Neuronal stem cell (in vitro differentiated cells): Measurements from ENCODE around the gene GGA3.

ENCODE experiments used
- DNase-seq: peaks from one replicate; pipeline ENCODE4 v3.0.0-alpha.2; 2013; ENCODE audit warnings: low spot score
- H2AFZ ChIP-seq: one replicate; pipeline ENCODE4 v1.6.1; 2013; ENCODE audit warnings: mild to moderate bottlenecking, low read length, inconsistent platforms
- H2AK5ac ChIP-seq: 2 replicates; pipeline ENCODE4 v1.6.1; 2013; ENCODE audit warnings: low read depth, mild to moderate bottlenecking, inconsistent platforms, low read length, moderate library complexity, mixed read lengths
- H2BK120ac ChIP-seq: 2 replicates; pipeline ENCODE4 v1.6.1; 2013; ENCODE audit warnings: low read depth, mild to moderate bottlenecking, inconsistent platforms, low read length, moderate library complexity, mixed read lengths
- H2BK12ac ChIP-seq: one replicate; pipeline ENCODE4 v1.6.1; 2013; ENCODE audit warnings: low read length, inconsistent platforms
- H2BK15ac ChIP-seq: 2 replicates; pipeline ENCODE4 v1.6.1; 2013; ENCODE audit warnings: mild to moderate bottlenecking, low read length, inconsistent platforms, mixed read lengths
- H2BK5ac ChIP-seq: one replicate; pipeline ENCODE4 v1.6.1; 2013; ENCODE audit warnings: inconsistent platforms, mild to moderate bottlenecking, low read length, moderate library complexity
- H3K14ac ChIP-seq: one replicate; pipeline ENCODE4 v1.6.1; 2013; ENCODE audit warnings: low read length, inconsistent platforms
- H3K18ac ChIP-seq: 2 replicates; pipeline ENCODE4 v1.6.1; 2013; ENCODE audit warnings: low read length, inconsistent platforms
- H3K23ac ChIP-seq: 2 replicates; pipeline ENCODE4 v1.6.1; 2013; ENCODE audit warnings: low read depth, mild to moderate bottlenecking, mixed read lengths, low read length, inconsistent platforms; ENCODE audit not compliant: poor library complexity
- H3K27ac ChIP-seq: replicated peaks from 3 replicates; pipeline ENCODE4 v1.5.1; 2013; ENCODE audit warnings: low read length, inconsistent platforms
- H3K27me3 ChIP-seq, 3 experiments: 2 replicates each; pipeline ENCODE4 v1.6.1; 2013; ENCODE audit warnings: low read length in 3 of 3, mild to moderate bottlenecking in 2 of 3, inconsistent platforms in 1 of 3, low read depth in 1 of 3, mixed read lengths in 1 of 3, moderate library complexity in 1 of 3; ENCODE audit not compliant: control insufficient read depth in 3 of 3, insufficient read depth in 3 of 3
- H3K36me3 ChIP-seq, 2 donors: replicated peaks in 1 of 2; 2 replicates each; pipeline ENCODE4 v1.6.1; 2013; ENCODE audit warnings: low read length in 2 of 2; ENCODE audit not compliant: control insufficient read depth in 2 of 2, insufficient read depth in 2 of 2
- H3K4ac ChIP-seq: 2 replicates; pipeline ENCODE4 v1.6.1; 2013; ENCODE audit warnings: inconsistent platforms, mild to moderate bottlenecking, low read length, moderate library complexity
- H3K4me1 ChIP-seq, 2 donors: 1 replicate in 1 of 2; 2 replicates in 1 of 2; pipeline ENCODE4 v1.6.1; 2013; ENCODE audit warnings: low read length in 2 of 2, low read depth in 1 of 2; ENCODE audit not compliant: control insufficient read depth in 2 of 2, insufficient read depth in 1 of 2
- H3K4me2 ChIP-seq: one replicate; pipeline ENCODE4 v1.6.1; 2013; ENCODE audit warnings: mild to moderate bottlenecking, low read length, inconsistent platforms; ENCODE audit not compliant: insufficient read depth, poor library complexity, severe bottlenecking
- H3K4me3 ChIP-seq, 2 donors: 2 replicates each; pipeline ENCODE4 v1.5.1; 2013; ENCODE audit warnings: low read length in 2 of 2, mild to moderate bottlenecking in 2 of 2, inconsistent platforms in 1 of 2, moderate library complexity in 1 of 2
- H3K79me1 ChIP-seq: one replicate; pipeline ENCODE4 v1.6.1; 2013; ENCODE audit warnings: low read depth, mild to moderate bottlenecking, inconsistent platforms, low read length, moderate library complexity
- H3K9ac ChIP-seq: one replicate; pipeline ENCODE4 v1.6.1; 2013; ENCODE audit warnings: mild to moderate bottlenecking, low read depth, low read length, inconsistent platforms; ENCODE audit not compliant: poor library complexity
- H3K9me3 ChIP-seq, 2 donors: replicated peaks in 1 of 2; 2 replicates each; pipeline versions ENCODE3 to v1.6.1; 2013; ENCODE audit warnings: low read length in 2 of 2, mild to moderate bottlenecking in 2 of 2, inconsistent platforms in 1 of 2, low read depth in 1 of 2, mixed read lengths in 1 of 2, moderate library complexity in 1 of 2; ENCODE audit not compliant: control insufficient read depth in 2 of 2, insufficient read depth in 1 of 2
- H4K8ac ChIP-seq: one replicate; pipeline ENCODE4 v1.6.1; 2013; ENCODE audit warnings: low read depth, mild to moderate bottlenecking, inconsistent platforms, low read length, moderate library complexity
- H4K91ac ChIP-seq: one replicate; pipeline ENCODE4 v1.6.1; 2013; ENCODE audit warnings: low read length, low read depth, mild to moderate bottlenecking, inconsistent platforms; ENCODE audit not compliant: poor library complexity
- WGBS, 2 donors: extraction: QIAGEN DNeasy Blood & Tissue Kit; methylation state at CpG; one replicate each; pipeline ENCODE4 v1.1.7; 2013; ENCODE audit warnings: missing lambda C conversion rate in 2 of 2, mixed read lengths in 1 of 2; ENCODE audit not compliant: insufficient read length in 2 of 2, insufficient replicate concordance in 1 of 2; ENCODE audit errors: extremely low coverage in 2 of 2; 5-methylcytosine and 5-hydroxymethylcytosine counted together

The GGA3 gene

DNA sequence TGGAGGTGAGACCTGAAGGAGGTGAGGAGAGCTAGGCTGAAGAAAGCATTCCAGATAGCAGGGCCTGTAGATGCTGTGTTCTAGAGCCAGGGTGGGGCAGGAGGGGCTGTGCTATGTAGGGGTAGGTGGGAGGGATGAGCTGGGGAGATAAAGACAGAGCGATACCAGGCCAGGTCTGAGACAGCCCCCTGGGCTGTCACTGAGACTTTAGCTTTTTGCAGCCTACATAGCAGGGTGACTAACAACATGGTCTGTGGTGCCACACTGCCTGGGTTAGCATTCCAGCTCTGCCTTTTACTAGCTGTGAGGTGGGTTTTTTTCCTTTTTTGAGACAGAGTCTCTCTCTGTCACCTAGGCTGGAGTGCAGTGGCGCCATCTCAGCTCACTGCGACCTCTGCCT, 41.6 kb downstream of the GGA3 start:
- no peak overlapping the region for H3K4me3 ChIP-seq
- H2BK12ac ChIP-seq = no peak overlapping the region
- no peak overlapping the region for H2BK5ac ChIP-seq
- DNase-seq = no peak
- H4K8ac ChIP-seq = no peak overlapping the region
- H3K27me3 ChIP-seq = no peaks in the 10 kb centered on the region
- H3K23ac ChIP-seq = no peak overlapping the region
- H3K18ac ChIP-seq = no peak overlapping the region
- H3K9ac ChIP-seq = no peak overlapping the region
- H4K91ac ChIP-seq = no peak overlapping the region
- no peak overlapping the region for H2BK120ac ChIP-seq
- peaks cover 36 to 95% of the 10 kb centered on the region in 2 donors for H3K36me3 ChIP-seq
- H3K4me1 ChIP-seq = no peaks in the 10 kb centered on the region
- H3K4me2 ChIP-seq = no peak overlapping the region
- no peak overlapping the region for H2AK5ac ChIP-seq
- no peak overlapping the region for H3K27ac ChIP-seq
- no peak overlapping the region for H2AFZ ChIP-seq
- WGBS, 2 donors = no CpG with 5 or more reads among the region's 3 CpGs
- no peaks in the 10 kb centered on the region for H3K79me1 ChIP-seq
- no peak overlapping the region for H3K4ac ChIP-seq
- H3K14ac ChIP-seq = no peak overlapping the region
- H2BK15ac ChIP-seq = no peak overlapping the region
- H3K9me3 ChIP-seq = no peaks in the 10 kb centered on the region

DNA sequence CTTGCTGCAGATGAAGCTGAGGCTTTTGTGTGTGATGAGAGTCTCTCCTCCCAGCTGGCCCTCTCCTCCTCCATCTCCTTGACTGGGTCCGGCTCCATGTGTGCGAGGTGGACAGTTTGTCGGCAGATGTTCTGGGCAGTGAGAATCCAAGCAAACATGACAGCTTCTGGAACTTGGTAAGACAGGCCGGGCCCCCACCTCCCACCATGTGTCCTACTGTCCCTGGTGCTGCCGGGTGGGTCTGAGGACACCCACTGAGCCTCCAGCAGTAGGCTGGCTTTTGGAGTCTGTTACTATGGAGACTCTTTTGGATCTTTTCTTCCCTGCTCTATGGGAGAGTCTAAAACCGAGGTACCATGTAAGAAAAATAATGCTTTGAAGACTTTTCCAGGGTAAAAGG, 43.3 kb downstream of the GGA3 start:
- no peak overlapping the region for H2BK12ac ChIP-seq
- no peak for DNase-seq
- peaks cover 42 to 94% of the 10 kb centered on the region in 2 donors for H3K36me3 ChIP-seq
- no peak overlapping the region for H3K4me2 ChIP-seq
- H3K27me3 ChIP-seq = no peaks in the 10 kb centered on the region
- no peak overlapping the region for H3K14ac ChIP-seq
- H3K9ac ChIP-seq = no peak overlapping the region
- H2BK5ac ChIP-seq = no peak overlapping the region
- no peaks in the 10 kb centered on the region for H3K9me3 ChIP-seq
- H2BK15ac ChIP-seq = no peak overlapping the region
- no peak overlapping the region for H3K4me3 ChIP-seq
- H2BK120ac ChIP-seq = no peak overlapping the region
- no CpG with 5 or more reads among the region's 6 CpGs for WGBS, 2 donors
- H3K18ac ChIP-seq = no peak overlapping the region
- no peak overlapping the region for H2AFZ ChIP-seq
- H3K79me1 ChIP-seq = no peaks in the 10 kb centered on the region
- no peak overlapping the region for H3K23ac ChIP-seq
- H2AK5ac ChIP-seq = no peak overlapping the region
- no peak overlapping the region for H3K4ac ChIP-seq
- H4K91ac ChIP-seq = no peak overlapping the region
- no peak overlapping the region for H4K8ac ChIP-seq
- H3K4me1 ChIP-seq = no peaks in the 10 kb centered on the region
- H3K27ac ChIP-seq = no peak overlapping the region

DNA sequence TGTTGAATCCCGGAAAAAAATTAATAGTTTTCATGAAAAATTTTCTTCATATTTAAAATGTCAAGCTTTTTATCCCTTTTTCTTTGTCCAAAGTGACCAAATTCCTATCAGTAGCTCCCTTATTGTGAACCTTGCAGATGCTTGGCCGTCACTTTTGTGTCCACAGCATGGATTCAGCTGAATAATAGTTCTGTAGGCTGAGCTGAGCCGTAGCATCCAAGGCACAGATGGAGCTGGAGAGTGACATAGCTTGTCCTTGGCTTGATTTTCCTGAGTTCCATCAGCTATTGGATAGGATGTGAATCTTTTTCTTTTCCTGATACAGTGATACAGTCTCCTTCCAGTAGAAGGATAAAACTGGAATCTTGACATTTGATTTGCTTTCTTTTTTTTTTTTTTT, 52.3 kb downstream of the GGA3 start:
- no CpG with 5 or more reads among the region's 3 CpGs for WGBS, 2 donors
- no peak overlapping the region for H3K4me2 ChIP-seq

DNA sequence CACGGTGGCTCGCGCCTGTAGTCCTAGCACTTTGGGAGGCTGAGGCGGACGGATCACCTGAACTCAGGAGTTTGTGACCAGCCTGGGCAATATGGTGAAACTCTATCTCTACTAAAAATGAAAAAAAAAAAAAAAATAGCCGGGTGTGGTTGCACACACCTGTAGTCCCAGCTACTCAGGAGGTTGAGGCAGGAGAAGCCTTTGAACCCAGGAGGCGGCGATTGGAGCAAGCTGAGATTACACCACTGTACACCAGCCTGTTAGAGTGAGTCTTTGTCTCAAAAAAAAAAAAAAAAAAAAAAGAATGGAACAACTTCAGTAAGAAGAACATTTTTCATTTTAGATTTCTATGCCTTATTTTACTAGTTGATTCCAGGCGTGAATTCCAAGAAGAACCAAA, 53.2 kb downstream of the GGA3 start:
- no peak overlapping the region for H2BK120ac ChIP-seq
- H3K14ac ChIP-seq = no peak overlapping the region
- no peak overlapping the region for H2BK15ac ChIP-seq
- peaks cover 20 to 52% of the 10 kb centered on the region in 2 donors for H3K36me3 ChIP-seq
- no peak overlapping the region for H4K8ac ChIP-seq
- no peak overlapping the region for H4K91ac ChIP-seq
- H3K4ac ChIP-seq = no peak overlapping the region
- H3K4me3 ChIP-seq = no peak overlapping the region
- H3K79me1 ChIP-seq = no peaks in the 10 kb centered on the region
- no peak overlapping the region for H2BK12ac ChIP-seq
- no CpG with 5 or more reads among the region's 9 CpGs for WGBS, 2 donors
- H3K9me3 ChIP-seq = no peaks in the 10 kb centered on the region
- H2AK5ac ChIP-seq = no peak overlapping the region
- no peak overlapping the region for H2BK5ac ChIP-seq
- no peak overlapping the region for H3K18ac ChIP-seq
- DNase-seq = no peak
- no peak overlapping the region for H3K23ac ChIP-seq
- no peak overlapping the region for H2AFZ ChIP-seq
- no peaks in the 10 kb centered on the region for H3K27me3 ChIP-seq
- no peaks in the 10 kb centered on the region for H3K4me1 ChIP-seq
- H3K4me2 ChIP-seq = no peak overlapping the region
- no peak overlapping the region for H3K27ac ChIP-seq
- H3K9ac ChIP-seq = no peak overlapping the region

More for the DNA sequence above, 52.3 kb downstream of the GGA3 start:
- Histone ChIP-seq H3K4me1 (no peaks in the 10 kb centered on the region), H2BK12ac (no peak overlapping the region), H4K91ac (no peak overlapping the region), H3K27me3 (no peaks in the 10 kb centered on the region), H2BK15ac (no peak overlapping the region), H3K36me3 (peaks cover 25 to 60% of the 10 kb centered on the region in 2 donors), H2BK5ac (no peak overlapping the region), H3K18ac (no peak overlapping the region), H3K79me1 (no peaks in the 10 kb centered on the region), H3K4ac (no peak overlapping the region), H3K23ac (no peak overlapping the region), H2BK120ac (no peak overlapping the region), H3K4me3 (no peak overlapping the region), H4K8ac (no peak overlapping the region), H3K9ac (no peak overlapping the region), H2AFZ (no peak overlapping the region), H3K27ac (no peak overlapping the region), H3K14ac (no peak overlapping the region), H2AK5ac (no peak overlapping the region), H3K9me3 (no peaks in the 10 kb centered on the region)
- no peak for DNase-seq
